Prostate gland (tissue), 2 donors: ENCODE data around the gene QPCT.

ENCODE experiments used
- POLR2A ChIP-seq: fragments of 450-650 bp; IDR thresholded peaks from one replicate; pipeline ENCODE4 v1.6.1; 2016; ENCODE audit warnings: antibody characterized with exemption, mild to moderate bottlenecking
- POLR2AphosphoS5 ChIP-seq: sonication (generic); formaldehyde crosslinking; IDR thresholded peaks from one replicate; pipeline ENCODE4 v1.6.1; 2017; ENCODE audit warnings: antibody characterized with exemption
- TF ChIP-seq, protein P1 (sequence below), 4 experiments: fragments of 200-600 bp in 2 of 4; fragments of 450-650 bp in 2 of 4; sonication (generic) in 2 of 4; IDR thresholded peaks; 1 replicate in 3 of 4; 2 replicates in 1 of 4; pipeline ENCODE4 v1.5.1; 2016 to 2019; ENCODE audit warnings: antibody characterized with exemption in 4 of 4, mild to moderate bottlenecking in 2 of 4, moderate library complexity in 2 of 4

DNA sequence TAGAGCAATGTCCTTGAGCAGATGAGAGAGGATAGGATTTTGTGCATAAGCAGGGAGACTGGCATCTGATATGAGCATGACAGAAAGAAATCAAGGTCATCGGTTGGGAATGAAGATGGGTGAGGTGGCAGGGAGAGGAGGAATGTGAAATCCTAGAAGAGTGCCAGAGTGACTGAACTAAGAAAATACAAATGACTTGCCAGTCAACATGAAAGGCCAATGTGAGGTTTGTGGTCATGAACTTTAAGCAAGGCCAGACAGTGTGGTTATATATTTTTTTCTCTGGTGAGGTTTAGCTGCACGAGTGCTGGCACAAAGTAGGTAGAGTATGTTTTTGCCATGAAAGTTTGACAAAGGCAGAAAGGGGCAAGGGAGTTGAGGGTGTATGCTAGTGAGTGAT, 21.2 kb downstream of the QPCT start:
- TF ChIP-seq, protein P1, sequence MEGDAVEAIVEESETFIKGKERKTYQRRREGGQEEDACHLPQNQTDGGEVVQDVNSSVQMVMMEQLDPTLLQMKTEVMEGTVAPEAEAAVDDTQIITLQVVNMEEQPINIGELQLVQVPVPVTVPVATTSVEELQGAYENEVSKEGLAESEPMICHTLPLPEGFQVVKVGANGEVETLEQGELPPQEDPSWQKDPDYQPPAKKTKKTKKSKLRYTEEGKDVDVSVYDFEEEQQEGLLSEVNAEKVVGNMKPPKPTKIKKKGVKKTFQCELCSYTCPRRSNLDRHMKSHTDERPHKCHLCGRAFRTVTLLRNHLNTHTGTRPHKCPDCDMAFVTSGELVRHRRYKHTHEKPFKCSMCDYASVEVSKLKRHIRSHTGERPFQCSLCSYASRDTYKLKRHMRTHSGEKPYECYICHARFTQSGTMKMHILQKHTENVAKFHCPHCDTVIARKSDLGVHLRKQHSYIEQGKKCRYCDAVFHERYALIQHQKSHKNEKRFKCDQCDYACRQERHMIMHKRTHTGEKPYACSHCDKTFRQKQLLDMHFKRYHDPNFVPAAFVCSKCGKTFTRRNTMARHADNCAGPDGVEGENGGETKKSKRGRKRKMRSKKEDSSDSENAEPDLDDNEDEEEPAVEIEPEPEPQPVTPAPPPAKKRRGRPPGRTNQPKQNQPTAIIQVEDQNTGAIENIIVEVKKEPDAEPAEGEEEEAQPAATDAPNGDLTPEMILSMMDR (IDR thresholded peaks at IDR 0.05): no peak
- no peak for TF ChIP-seq POLR2A
- TF ChIP-seq POLR2AphosphoS5: no peak
